GM19467 (cell line): Measurements from ENCODE around the gene CNIH2.

Experiments
- ATAC-seq: cut with Tn5 transposase; IDR thresholded peaks from one replicate; pipeline ENCODE4 v1.9.1; 2021; ENCODE audit warnings: mild to moderate bottlenecking, moderate library complexity; ENCODE audit not compliant: unreplicated experiment

Gene CNIH2

DNA sequence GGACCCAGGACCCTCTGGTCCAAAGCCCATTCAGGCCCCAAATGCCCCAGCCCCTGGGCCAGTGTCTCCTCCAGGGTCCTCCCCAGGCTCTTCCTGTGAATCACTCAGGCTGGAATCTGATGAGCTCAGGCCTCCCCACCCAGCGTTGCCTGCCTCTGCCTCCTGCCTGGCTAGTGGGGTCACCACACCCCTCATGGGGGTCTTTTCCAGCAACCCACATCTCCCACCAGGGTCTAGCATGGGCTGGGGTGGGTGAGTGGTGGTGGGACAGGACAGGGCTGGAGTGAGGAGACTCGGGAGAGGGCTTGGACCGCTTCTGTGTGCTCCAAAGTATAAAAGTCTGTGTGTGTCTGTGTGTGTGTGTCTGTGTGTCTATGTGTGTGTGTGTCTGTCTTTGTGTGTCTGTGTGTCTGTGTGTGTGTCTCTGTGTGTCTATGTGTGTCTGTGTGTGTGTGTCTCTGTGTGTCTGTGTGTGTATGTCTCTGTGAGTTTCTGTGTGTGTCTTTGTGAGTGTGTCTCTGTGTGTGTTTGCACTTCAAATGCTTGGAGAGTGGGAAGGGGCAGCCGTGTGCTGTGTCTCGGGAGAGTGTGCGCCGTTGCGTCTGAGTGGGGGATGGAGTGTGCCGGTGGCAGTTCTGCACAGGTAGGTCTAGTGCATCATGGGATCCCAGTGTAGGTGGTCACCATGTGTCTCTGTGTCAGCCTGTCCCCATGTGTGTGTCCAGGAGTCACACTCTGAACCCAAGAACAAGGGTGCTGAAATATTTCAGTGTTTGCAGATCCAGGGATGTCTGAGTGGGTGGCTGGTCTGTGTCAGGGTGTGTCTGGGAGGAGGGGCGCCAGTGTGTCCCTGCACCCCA lies 49.4 kb downstream of the CNIH2 start:
- no peak for ATAC-seq

DNA sequence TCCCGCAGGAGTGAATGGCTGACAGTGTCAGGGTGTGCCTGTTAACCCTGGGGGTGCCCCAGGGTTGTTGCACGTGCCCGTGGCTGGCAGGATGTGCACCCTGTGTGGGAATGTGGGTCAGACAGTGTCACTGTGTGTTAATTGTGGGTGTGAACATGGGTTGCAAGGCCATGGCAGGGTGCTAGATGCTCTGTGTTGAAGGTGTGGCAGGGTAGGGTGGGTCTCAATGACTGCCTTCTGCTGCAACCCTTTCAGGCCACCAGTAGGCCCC lies 50.0 kb downstream of the CNIH2 start:
- peak; percentile 15 for ATAC-seq

DNA sequence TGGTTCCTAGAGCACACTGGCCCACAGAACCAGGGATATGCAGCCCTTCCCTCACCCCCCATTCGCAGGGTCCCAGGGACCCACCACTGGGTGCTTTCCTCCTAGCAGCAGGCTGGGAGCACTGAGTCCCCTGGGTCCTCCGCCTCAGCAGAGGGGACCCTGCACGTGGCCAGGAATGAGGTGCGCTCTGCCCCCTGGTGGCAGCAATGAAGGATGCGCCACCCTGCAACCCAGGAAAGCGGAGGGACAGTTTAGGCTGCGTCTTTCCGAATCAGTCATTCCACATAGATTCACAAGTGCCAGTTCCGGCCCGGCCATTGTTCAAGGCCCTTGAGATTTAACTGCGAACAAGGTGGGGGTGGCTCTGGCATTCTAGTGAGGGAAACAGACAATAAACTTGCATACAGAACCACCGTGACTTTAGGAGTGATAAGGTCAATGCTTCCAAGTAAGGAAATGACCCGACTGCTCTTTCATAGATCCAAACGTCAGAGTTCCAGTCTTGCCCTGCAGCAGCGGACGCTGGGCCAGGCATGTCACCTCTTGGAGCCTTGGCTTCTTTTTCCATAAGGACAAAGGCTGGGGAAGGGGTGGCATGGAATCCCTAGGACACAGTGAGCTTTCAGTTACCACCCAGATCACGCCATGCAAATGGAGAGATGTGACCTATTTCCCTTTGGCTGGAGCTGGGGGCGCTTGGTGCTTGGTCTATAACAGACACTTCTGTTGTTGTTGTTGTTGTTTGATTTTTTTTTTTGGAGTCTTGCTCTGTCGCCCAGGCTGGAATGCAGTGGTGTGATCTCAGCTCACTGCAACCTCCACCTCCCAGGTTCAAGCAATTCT lies 50.5 kb downstream of the CNIH2 start:
- ATAC-seq: peak; percentile 51

DNA sequence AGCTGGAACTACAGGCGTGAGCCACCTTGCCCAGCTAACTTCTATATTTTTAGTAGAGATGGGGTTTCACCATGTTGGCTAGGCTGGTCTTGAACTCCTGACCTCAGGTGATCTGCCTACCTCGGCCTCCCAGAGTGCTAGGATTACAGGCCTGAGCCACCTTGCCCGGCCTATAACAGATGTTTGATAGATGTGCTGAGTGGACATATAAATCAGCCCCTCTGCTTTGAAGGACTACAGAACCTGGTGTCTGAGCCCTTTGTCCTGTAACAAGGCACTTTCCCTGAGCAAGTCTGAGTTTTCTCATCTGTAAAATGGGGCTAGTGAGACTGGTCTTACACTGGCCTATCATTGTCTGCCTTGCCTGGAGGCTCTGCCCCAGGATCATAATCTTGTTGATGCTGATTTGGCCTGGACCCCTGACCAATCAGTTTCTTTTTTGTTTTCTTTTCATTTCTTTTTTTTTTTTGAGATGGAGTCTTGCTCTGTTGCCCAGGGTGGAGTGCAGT lies 51.2 kb downstream of the CNIH2 start:
- no peak for ATAC-seq

DNA sequence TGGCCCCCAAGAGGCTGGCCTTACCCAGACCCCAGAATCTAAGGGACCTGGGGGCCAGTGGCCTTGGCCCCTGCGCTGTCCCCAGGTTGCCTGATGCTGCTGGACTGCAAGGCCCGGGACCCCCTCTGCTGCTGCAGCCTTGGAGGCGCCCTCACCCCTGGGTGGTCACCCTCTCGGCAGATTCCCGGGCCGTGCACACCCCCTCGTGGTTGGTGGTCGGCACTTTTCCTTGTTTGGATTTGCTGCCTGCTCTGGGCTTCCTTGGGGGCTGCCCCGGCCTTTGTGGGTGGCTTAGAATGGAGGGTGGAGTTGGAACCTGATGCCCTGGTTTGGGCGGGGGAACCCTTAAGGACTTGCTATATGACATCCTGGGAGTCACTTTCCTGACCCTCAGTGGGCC lies 53.0 kb downstream of the CNIH2 start:
- ATAC-seq: no peak

GRCh38 chr11:66331542-66332370 lies 53.8 kb downstream of the CNIH2 start:
- ATAC-seq: no peak

- no peak for ATAC-seq
Measured at GRCh38 chr11:66332371-66333219, 54.6 kb downstream of the CNIH2 start.

DNA sequence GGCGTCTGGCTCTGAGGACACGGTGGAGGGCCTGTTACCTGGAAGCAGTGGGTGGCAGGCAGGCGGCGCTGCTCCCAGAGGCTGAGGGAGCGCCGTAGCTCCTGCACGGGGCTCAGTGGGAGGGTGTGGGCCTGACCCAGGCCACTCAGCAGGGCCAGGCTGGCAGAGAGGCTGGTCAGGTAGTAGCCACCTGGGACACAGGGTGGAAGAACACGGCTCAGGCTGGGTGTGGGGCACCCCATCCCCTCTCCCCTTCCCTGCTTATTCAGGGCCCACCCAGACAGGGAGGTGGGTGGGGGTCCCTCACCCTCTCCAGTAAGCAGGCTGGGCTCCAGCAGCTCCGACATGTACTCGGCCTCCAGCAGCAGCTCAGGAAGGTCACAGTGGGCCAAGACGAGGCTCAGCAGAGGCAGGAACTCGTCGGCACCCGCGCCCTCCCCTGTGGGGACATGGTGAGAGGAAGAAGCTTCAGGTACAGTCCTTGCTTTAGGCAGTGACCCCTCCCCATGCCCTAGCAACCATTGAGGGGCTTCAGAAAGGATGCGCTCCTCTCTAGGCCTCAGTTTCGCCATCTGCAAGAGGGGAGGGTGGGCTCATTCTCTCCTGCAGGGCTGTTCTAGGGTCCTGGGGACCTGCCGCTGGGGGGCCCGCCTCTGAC lies 55.4 kb downstream of the CNIH2 start:
- ATAC-seq: no peak
